Measurements from ENCODE around the gene ADAM22.

DNA sequence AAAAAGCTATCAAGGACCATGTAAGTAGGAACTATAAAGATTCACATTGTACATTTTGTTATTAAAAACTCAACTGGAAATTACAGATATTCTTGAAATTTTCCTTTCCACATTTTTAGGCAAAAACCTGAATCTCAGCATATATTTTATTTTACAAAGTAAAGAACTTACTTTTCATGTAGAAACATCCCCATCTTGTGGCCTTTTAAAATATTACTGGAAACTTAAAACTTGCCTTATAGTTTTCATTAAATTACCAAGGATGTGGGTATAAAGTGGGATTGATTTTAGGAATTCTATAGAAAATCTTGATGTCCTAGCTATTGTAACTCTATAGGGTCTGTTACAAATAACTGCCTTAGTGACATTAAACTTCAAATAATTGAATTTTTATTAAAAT, 47.2 kb upstream of the ADAM22 start:
- TF ChIP-seq, protein P1, sequence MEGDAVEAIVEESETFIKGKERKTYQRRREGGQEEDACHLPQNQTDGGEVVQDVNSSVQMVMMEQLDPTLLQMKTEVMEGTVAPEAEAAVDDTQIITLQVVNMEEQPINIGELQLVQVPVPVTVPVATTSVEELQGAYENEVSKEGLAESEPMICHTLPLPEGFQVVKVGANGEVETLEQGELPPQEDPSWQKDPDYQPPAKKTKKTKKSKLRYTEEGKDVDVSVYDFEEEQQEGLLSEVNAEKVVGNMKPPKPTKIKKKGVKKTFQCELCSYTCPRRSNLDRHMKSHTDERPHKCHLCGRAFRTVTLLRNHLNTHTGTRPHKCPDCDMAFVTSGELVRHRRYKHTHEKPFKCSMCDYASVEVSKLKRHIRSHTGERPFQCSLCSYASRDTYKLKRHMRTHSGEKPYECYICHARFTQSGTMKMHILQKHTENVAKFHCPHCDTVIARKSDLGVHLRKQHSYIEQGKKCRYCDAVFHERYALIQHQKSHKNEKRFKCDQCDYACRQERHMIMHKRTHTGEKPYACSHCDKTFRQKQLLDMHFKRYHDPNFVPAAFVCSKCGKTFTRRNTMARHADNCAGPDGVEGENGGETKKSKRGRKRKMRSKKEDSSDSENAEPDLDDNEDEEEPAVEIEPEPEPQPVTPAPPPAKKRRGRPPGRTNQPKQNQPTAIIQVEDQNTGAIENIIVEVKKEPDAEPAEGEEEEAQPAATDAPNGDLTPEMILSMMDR (conservative IDR thresholded peaks at IDR 0.05; ENCODE audit: low read depth, low read length): peak; percentile 54; the same call in 1 of the 2 replicates
- no peak for TF ChIP-seq EZH2 (IDR thresholded peaks at IDR 0.05; ENCODE audit: borderline replicate concordance, low read depth, low read length, poor library complexity, severe bottlenecking)

Data from A673 (cell line).